ENCODE data around the gene TRPM3. TPM values are rescaled to one million over a fixed set of nuclear protein-coding genes. Genes with fewer than 3 reads are reported as not detected.
"Not testable (repeated sequence)": the region's sequence is repeated elsewhere in the genome, so short reads cannot be mapped to it uniquely, and the experiment has no call there.

The TRPM3 gene
- total RNA-seq, 1 experiment from 2014 or later, result 5.4 TPM

DNA sequence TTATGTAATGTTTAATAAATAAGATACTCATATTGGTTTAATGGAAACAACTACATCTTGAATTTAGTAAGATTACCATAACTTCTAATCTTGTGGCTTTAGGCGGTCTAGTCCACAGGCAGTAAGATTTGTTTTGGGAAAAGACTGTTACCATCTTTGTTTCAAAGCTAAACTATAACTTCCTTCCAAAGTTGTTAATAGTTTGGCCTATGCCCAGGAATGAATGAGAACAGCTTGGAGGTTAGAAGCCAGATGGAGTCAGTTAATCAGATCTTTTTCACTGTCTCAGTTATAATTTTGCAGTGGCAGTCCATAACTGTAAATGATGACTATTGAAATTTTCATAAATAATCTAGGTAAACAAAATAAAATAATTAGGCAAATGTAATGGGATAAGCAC is 465.1 kb downstream of the TRPM3 start (continued):
- TF ChIP-seq, protein P1, sequence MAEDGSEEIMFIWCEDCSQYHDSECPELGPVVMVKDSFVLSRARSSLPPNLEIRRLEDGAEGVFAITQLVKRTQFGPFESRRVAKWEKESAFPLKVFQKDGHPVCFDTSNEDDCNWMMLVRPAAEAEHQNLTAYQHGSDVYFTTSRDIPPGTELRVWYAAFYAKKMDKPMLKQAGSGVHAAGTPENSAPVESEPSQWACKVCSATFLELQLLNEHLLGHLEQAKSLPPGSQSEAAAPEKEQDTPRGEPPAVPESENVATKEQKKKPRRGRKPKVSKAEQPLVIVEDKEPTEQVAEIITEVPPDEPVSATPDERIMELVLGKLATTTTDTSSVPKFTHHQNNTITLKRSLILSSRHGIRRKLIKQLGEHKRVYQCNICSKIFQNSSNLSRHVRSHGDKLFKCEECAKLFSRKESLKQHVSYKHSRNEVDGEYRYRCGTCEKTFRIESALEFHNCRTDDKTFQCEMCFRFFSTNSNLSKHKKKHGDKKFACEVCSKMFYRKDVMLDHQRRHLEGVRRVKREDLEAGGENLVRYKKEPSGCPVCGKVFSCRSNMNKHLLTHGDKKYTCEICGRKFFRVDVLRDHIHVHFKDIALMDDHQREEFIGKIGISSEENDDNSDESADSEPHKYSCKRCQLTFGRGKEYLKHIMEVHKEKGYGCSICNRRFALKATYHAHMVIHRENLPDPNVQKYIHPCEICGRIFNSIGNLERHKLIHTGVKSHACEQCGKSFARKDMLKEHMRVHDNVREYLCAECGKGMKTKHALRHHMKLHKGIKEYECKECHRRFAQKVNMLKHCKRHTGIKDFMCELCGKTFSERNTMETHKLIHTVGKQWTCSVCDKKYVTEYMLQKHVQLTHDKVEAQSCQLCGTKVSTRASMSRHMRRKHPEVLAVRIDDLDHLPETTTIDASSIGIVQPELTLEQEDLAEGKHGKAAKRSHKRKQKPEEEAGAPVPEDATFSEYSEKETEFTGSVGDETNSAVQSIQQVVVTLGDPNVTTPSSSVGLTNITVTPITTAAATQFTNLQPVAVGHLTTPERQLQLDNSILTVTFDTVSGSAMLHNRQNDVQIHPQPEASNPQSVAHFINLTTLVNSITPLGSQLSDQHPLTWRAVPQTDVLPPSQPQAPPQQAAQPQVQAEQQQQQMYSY (CRISPR knock-in tag; IDR thresholded peaks at IDR 0.05), result no peak
- TF ChIP-seq PRRX2 (CRISPR knock-in tag; IDR thresholded peaks at IDR 0.05), result no peak
- TF ChIP-seq, protein P2, sequence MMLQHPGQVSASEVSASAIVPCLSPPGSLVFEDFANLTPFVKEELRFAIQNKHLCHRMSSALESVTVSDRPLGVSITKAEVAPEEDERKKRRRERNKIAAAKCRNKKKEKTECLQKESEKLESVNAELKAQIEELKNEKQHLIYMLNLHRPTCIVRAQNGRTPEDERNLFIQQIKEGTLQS (CRISPR knock-in tag; conservative IDR thresholded peaks at IDR 0.05), result no peak
- TF ChIP-seq ZNF317 (CRISPR knock-in tag; IDR thresholded peaks at IDR 0.05; ENCODE audit: borderline replicate concordance, low read depth), result no peak
- TF ChIP-seq NFYB (CRISPR knock-in tag; conservative IDR thresholded peaks at IDR 0.05; ENCODE audit: low read depth), result no peak
- TF ChIP-seq GTF2I (CRISPR knock-in tag; conservative IDR thresholded peaks at IDR 0.05), result no peak

DNA sequence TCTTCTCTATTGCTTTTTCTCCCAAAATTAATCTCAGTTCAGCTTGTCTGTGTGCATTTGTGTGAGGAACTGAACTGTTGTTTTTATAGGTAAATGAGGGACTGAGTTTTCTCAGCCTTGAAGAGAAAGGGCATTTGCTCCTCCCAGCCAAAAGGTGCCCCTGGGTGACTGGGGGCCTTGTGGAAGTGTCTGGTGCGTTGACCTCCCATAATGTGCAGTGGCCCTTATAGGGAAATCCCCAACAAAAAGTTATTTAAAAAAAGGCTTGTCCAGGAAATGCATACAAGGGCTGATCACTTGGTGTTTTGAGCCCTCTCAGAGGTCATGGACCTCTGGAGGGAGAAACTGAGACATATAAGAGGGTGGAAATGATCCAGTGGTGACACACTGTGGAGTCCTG is 467.3 kb downstream of the TRPM3 start:
- CTCF ChIA-PET, result no interaction called here
- no peak for ATAC-seq
- TF ChIP-seq CREB1 (CRISPR knock-in tag; IDR thresholded peaks at IDR 0.05) (no peak), MXD4 (CRISPR knock-in tag; IDR thresholded peaks at IDR 0.05; ENCODE audit: borderline replicate concordance) (no peak), TCF7 (CRISPR knock-in tag; IDR thresholded peaks at IDR 0.05; ENCODE audit: low read depth) (no peak), SP1 (CRISPR knock-in tag; conservative IDR thresholded peaks at IDR 0.05) (no peak), TEAD4 (CRISPR knock-in tag; IDR thresholded peaks at IDR 0.05) (no peak), MYBL2 (CRISPR knock-in tag; IDR thresholded peaks at IDR 0.05) (no peak), GRHL2 (CRISPR knock-in tag; IDR thresholded peaks at IDR 0.05; ENCODE audit: insufficient replicate concordance, severe bottlenecking) (no peak), ELF4 (CRISPR knock-in tag; IDR thresholded peaks at IDR 0.05; ENCODE audit: low read depth) (no peak), RORB (CRISPR knock-in tag; IDR thresholded peaks at IDR 0.05) (no peak), NFATC4 (CRISPR knock-in tag; IDR thresholded peaks at IDR 0.05) (no peak)
- TF ChIP-seq, protein P3, sequence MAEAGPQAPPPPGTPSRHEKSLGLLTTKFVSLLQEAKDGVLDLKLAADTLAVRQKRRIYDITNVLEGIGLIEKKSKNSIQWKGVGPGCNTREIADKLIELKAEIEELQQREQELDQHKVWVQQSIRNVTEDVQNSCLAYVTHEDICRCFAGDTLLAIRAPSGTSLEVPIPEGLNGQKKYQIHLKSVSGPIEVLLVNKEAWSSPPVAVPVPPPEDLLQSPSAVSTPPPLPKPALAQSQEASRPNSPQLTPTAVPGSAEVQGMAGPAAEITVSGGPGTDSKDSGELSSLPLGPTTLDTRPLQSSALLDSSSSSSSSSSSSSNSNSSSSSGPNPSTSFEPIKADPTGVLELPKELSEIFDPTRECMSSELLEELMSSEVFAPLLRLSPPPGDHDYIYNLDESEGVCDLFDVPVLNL (CRISPR knock-in tag; IDR thresholded peaks at IDR 0.05; ENCODE audit: borderline replicate concordance, low read depth), result no peak
- TF ChIP-seq, protein P4, sequence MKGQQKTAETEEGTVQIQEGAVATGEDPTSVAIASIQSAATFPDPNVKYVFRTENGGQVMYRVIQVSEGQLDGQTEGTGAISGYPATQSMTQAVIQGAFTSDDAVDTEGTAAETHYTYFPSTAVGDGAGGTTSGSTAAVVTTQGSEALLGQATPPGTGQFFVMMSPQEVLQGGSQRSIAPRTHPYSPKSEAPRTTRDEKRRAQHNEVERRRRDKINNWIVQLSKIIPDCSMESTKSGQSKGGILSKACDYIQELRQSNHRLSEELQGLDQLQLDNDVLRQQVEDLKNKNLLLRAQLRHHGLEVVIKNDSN (CRISPR knock-in tag; IDR thresholded peaks at IDR 0.05), result no peak
- TF ChIP-seq, protein P5, sequence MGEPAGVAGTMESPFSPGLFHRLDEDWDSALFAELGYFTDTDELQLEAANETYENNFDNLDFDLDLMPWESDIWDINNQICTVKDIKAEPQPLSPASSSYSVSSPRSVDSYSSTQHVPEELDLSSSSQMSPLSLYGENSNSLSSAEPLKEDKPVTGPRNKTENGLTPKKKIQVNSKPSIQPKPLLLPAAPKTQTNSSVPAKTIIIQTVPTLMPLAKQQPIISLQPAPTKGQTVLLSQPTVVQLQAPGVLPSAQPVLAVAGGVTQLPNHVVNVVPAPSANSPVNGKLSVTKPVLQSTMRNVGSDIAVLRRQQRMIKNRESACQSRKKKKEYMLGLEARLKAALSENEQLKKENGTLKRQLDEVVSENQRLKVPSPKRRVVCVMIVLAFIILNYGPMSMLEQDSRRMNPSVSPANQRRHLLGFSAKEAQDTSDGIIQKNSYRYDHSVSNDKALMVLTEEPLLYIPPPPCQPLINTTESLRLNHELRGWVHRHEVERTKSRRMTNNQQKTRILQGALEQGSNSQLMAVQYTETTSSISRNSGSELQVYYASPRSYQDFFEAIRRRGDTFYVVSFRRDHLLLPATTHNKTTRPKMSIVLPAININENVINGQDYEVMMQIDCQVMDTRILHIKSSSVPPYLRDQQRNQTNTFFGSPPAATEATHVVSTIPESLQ (CRISPR knock-in tag; IDR thresholded peaks at IDR 0.05), result no peak
- TF ChIP-seq, protein P1 (CRISPR knock-in tag; IDR thresholded peaks at IDR 0.05), result no peak
- POLR2A ChIA-PET, result no interaction called here
- DNase-seq (ENCODE audit: low spot score), result no peak
- Mint-ChIP-seq H3K27ac (no peak overlapping the region), H3K4me3 (no peak overlapping the region), H3K4me1 (no peaks in the 10 kb centered on the region), H3K36me3 (peaks cover 22% of the 10 kb centered on the region), H3K27me3 (ENCODE audit: low read depth) (no peaks in the 10 kb centered on the region), H3K9me3 (peaks cover 33% of the 10 kb centered on the region)

DNA sequence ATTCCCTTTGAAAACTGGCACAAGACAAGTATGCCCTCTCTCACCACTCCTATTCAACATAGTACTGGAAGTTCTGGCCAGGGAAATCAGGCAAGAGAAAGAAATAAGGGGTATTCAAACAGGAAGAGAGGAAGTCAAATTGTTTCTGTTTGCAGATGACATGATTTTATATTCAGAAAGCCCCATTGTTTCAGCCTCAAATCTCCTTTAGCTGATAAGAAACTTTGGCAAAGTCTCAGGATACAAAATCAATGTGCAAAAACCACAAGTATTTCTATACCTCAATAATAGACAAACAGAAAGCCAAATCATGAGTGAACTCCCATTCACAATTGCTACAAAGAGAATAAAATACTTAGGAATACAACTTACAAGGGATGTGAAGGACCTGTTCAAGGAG is 476.8 kb downstream of the TRPM3 start:
- Mint-ChIP-seq H3K36me3 (peaks cover 10% of the 10 kb centered on the region), H3K4me1 (peaks cover 20% of the 10 kb centered on the region), H3K9me3 (peaks cover 23% of the 10 kb centered on the region)
- H3K4me3 Mint-ChIP-seq; H3K27ac Mint-ChIP-seq; CTCF ChIA-PET; H3K27me3 Mint-ChIP-seq (ENCODE audit: low read depth); DNase-seq (ENCODE audit: low spot score); ATAC-seq; POLR2A ChIA-PET: not testable (repeated sequence)

Data from WTC11 (cell line).